SK-N-SH (cell line): ENCODE data around the gene GGA2. TPM values are rescaled to one million over a fixed set of nuclear protein-coding genes. Genes with fewer than 3 reads are reported as not detected.

ENCODE experiments used
- CTCF ChIA-PET: fragments of 300-600, 350-600 bp; formaldehyde crosslinking; extraction: SDS; loops from one replicate; lab custom pipeline; 2021; lab: Yijun Ruan, JAX
- POLR2A ChIA-PET: fragments of 350-600 bp; sonication (Branson Sonifier 250); formaldehyde crosslinking; extraction: SDS; loops from one replicate; lab custom pipeline; 2020; ENCODE audit warnings: antibody characterized with exemption, inconsistent platforms; lab: Yijun Ruan, JAX
- DNase-seq: peaks from one replicate; pipeline ENCODE4 v3.0.0; 2012
- H2AFZ ChIP-seq: fragments of 200-600 bp; sonication (generic); 2 replicates; pipeline ENCODE4 v1.8.1; 2016; ENCODE audit warnings: antibody characterized with exemption, mild to moderate bottlenecking, low read depth
- H3F3A ChIP-seq: fragments of 200-600 bp; sonication (generic); replicated peaks from 2 replicates; pipeline ENCODE3; 2016; ENCODE audit warnings: antibody characterized with exemption, mild to moderate bottlenecking; ENCODE audit not compliant: insufficient read depth
- H3K27ac ChIP-seq, 2 experiments: fragments of 200-500 bp in 1 of 2; fragments of 200-600 bp in 1 of 2; sonication (Bioruptor generic) in 1 of 2; sonication (generic), shearing (Covaris generic) in 1 of 2; 2 replicates each; pipeline versions ENCODE4 v1.5.1 to v1.6.1; 2014 to 2016; ENCODE audit warnings: low read depth in 2 of 2, inconsistent platforms in 1 of 2, low read length in 1 of 2, mild to moderate bottlenecking in 1 of 2, mixed read lengths in 1 of 2
- H3K27me3 ChIP-seq: fragments of 200-600 bp; sonication (generic), shearing (Covaris generic); 2 replicates; pipeline ENCODE4 v1.6.1; 2016; ENCODE audit warnings: mixed run types; ENCODE audit not compliant: insufficient read depth
- H3K36me3 ChIP-seq, 2 experiments: fragments of 200-500 bp in 1 of 2; fragments of 200-600 bp in 1 of 2; sonication (Bioruptor generic) in 1 of 2; sonication (generic) in 1 of 2; replicated peaks in 1 of 2; 2 replicates each; pipeline versions ENCODE3 to v1.5.1; 2014 to 2016; ENCODE audit warnings: low read length in 1 of 2, mild to moderate bottlenecking in 1 of 2; ENCODE audit not compliant: insufficient read depth in 2 of 2, control insufficient read depth in 1 of 2
- H3K4me1 ChIP-seq, 2 experiments: fragments of 200-500 bp in 1 of 2; fragments of 200-600 bp in 1 of 2; sonication (Bioruptor generic) in 1 of 2; sonication (generic), shearing (Covaris generic) in 1 of 2; 2 replicates each; pipeline versions ENCODE4 v1.5.1 to v1.6.1; 2014 to 2016; ENCODE audit warnings: low read depth in 1 of 2, low read length in 1 of 2, mixed run types in 1 of 2; ENCODE audit not compliant: insufficient read depth in 2 of 2, control insufficient read depth in 1 of 2
- H3K4me2 ChIP-seq: fragments of 200-600 bp; sonication (generic), shearing (Covaris generic); 2 replicates; pipeline ENCODE4 v1.6.1; 2017; ENCODE audit warnings: mixed run types
- H3K4me3 ChIP-seq, 2 experiments: fragments of 200-500 bp in 1 of 2; fragments of 200-600 bp in 1 of 2; sonication (Bioruptor generic) in 1 of 2; sonication (generic), shearing (Covaris generic) in 1 of 2; 2 replicates each; pipeline versions ENCODE4 v1.5.1 to v1.8.1; 2014 to 2016; ENCODE audit warnings: low read depth in 2 of 2, inconsistent platforms in 1 of 2, low read length in 1 of 2, mild to moderate bottlenecking in 1 of 2, mixed read lengths in 1 of 2, moderate library complexity in 1 of 2
- H3K79me2 ChIP-seq: fragments of 200-600 bp; sonication (generic); 2 replicates; pipeline ENCODE4 v1.8.1; 2017; ENCODE audit warnings: mild to moderate bottlenecking; ENCODE audit not compliant: insufficient read depth
- H3K9ac ChIP-seq: fragments of 200-600 bp; sonication (generic); 2 replicates; pipeline ENCODE4 v1.6.1; 2017; ENCODE audit warnings: mixed run types
- H3K9me2 ChIP-seq: fragments of 200-600 bp; sonication (generic); 2 replicates; pipeline ENCODE4 v1.6.1; 2017; ENCODE audit warnings: mixed run types
- H3K9me3 ChIP-seq: fragments of 200-600 bp; sonication (generic); 2 replicates; pipeline ENCODE4 v1.6.1; 2017; ENCODE audit warnings: mixed run types, mild to moderate bottlenecking, moderate library complexity
- H4K20me1 ChIP-seq: fragments of 200-600 bp; sonication (generic); 2 replicates; pipeline ENCODE4 v1.6.1; 2017; ENCODE audit warnings: mild to moderate bottlenecking, mixed run types; ENCODE audit not compliant: insufficient read depth
- CHD2 ChIP-seq: fragments of 150-350 bp; IDR thresholded peaks from 2 replicates; pipeline ENCODE4 v1.6.1; 2018; ENCODE audit warnings: low read length; ENCODE audit not compliant: partially characterized antibody
- CTCF ChIP-seq: fragments of 200-600 bp; sonication (generic); IDR thresholded peaks from 2 replicates; pipeline ENCODE4 v1.6.1; 2017; ENCODE audit warnings: antibody characterized with exemption, mild to moderate bottlenecking, moderate library complexity
- ELF1 ChIP-seq: IDR thresholded peaks from 2 replicates; pipeline ENCODE4 v1.4.0; 2012
- EP300 ChIP-seq, 2 experiments: IDR thresholded peaks; 2 replicates each; pipeline versions ENCODE4 v1.4.0 to v1.6.1; 2012; ENCODE audit warnings: borderline replicate concordance in 1 of 2, low read depth in 1 of 2, low read length in 1 of 2
- EZH2phosphoT487 ChIP-seq: fragments of 200-600 bp; sonication (generic); IDR thresholded peaks from 2 replicates; pipeline ENCODE4 v1.6.1; 2017; ENCODE audit warnings: low read depth, mixed run types, mild to moderate bottlenecking, antibody characterized with exemption, moderate library complexity, borderline replicate concordance
- FOXJ3 ChIP-seq: sonication (generic); formaldehyde crosslinking; IDR thresholded peaks from 2 replicates; pipeline ENCODE4 v1.5.1; 2020; ENCODE audit warnings: mild to moderate bottlenecking, missing genetic modification reagents
- FOXM1 ChIP-seq: IDR thresholded peaks from 2 replicates; pipeline ENCODE4 v1.4.0; 2012; ENCODE audit warnings: low read depth, mild to moderate bottlenecking
- GATA2 ChIP-seq: sonication (generic); formaldehyde crosslinking; IDR thresholded peaks from 2 replicates; pipeline ENCODE4 v1.5.0; 2020; ENCODE audit warnings: mild to moderate bottlenecking, missing genetic modification reagents
- IRF3 ChIP-seq: fragments of 150-350 bp; IDR thresholded peaks from 2 replicates; pipeline ENCODE4 v1.6.1; 2016; ENCODE audit warnings: mild to moderate bottlenecking, low read depth, low read length
- MAX ChIP-seq: IDR thresholded peaks from 2 replicates; pipeline ENCODE4 v1.4.0; 2012; ENCODE audit warnings: low read depth
- MEF2A ChIP-seq: IDR thresholded peaks from 2 replicates; pipeline ENCODE4 v1.4.0; 2012; ENCODE audit warnings: low read depth, borderline replicate concordance
- MXI1 ChIP-seq: IDR thresholded peaks from 2 replicates; pipeline ENCODE4 v1.6.1; 2012; ENCODE audit warnings: mild to moderate bottlenecking, low read depth, low read length, improper control_type of control experiment
- NFIC ChIP-seq: IDR thresholded peaks from 2 replicates; pipeline ENCODE4 v1.4.0; 2012; ENCODE audit warnings: borderline replicate concordance
- POLR2AphosphoS5 ChIP-seq: IDR thresholded peaks from 2 replicates; pipeline ENCODE4 v1.6.1; 2012; ENCODE audit warnings: low read depth, low read length
- RAD21 ChIP-seq: IDR thresholded peaks from 2 replicates; pipeline ENCODE4 v1.6.1; 2012; ENCODE audit warnings: mild to moderate bottlenecking, low read length
- REST ChIP-seq: IDR thresholded peaks from 2 replicates; pipeline ENCODE4 v1.6.1; 2012; ENCODE audit warnings: mild to moderate bottlenecking, low read depth, low read length, moderate library complexity
- SIN3A ChIP-seq: IDR thresholded peaks from 2 replicates; pipeline ENCODE4 v1.6.1; 2012; ENCODE audit warnings: low read depth, mild to moderate bottlenecking, low read length, moderate library complexity, borderline replicate concordance
- SMC3 ChIP-seq: IDR thresholded peaks from 2 replicates; pipeline ENCODE4 v1.6.1; 2012; ENCODE audit warnings: low read depth, low read length, improper control_type of control experiment
- TAF1 ChIP-seq: IDR thresholded peaks from 2 replicates; pipeline ENCODE4 v1.6.1; 2012; ENCODE audit warnings: low read depth, mild to moderate bottlenecking, low read length, moderate library complexity, borderline replicate concordance
- TCF12 ChIP-seq: IDR thresholded peaks from 2 replicates; pipeline ENCODE4 v1.4.0; 2012
- WGBS: methylation state at CpG from one replicate; pipeline ENCODE4 v1.1.6; 2017; ENCODE audit warnings: low lambda C conversion rate; 5-methylcytosine and 5-hydroxymethylcytosine counted together
- polyA plus RNA-seq, 3 experiments: library from polyadenylated mRNA; depleted of rRNA; stranded (reverse); fragments of >200 nt; gene quantifications; 2 replicates each; pipeline ENCODE4 v1.2.3, GENCODE V29; 2012
- TF ChIP-seq, protein P1 (sequence below): IDR thresholded peaks from 2 replicates; pipeline ENCODE4; 2012
- TF ChIP-seq, protein P2 (sequence below): IDR thresholded peaks from 2 replicates; pipeline ENCODE4 v1.4.0; 2012; ENCODE audit warnings: low read depth, borderline replicate concordance

Gene GGA2
- polyA plus RNA-seq, 1 of the 3 experiments (the other 2 are of a cell fraction) = 23.4 TPM

DNA sequence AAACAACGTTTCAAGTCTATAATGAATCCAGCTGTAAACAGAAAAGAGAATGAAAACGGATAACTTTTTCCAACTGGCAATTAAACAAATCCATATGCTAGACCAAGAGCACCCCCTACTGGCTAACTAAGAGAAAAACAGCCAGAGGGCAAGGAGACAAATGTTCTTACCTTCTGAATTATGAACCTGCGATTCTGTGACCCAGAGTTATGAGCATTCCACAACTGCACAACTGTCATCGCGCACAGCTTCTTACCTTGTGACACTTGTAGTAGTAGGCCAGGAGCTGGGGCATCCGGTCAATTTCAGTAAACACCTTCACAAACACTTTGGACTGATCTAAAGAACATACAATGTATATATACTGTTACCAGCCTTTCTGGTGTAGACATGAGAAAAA is 75.9 kb downstream of the GGA2 start:
- Histone ChIP-seq H3K4me1 (no peaks in the 10 kb centered on the region), H3K27me3 (no peaks in the 10 kb centered on the region), H3F3A (peaks cover 3% of the 10 kb centered on the region), H3K79me2 (no peaks in the 10 kb centered on the region), H3K27ac (no peak overlapping the region), H3K36me3 (peaks cover 17 to 53% of the 10 kb centered on the region in 2 experiments), H3K9me3 (no peaks in the 10 kb centered on the region), H3K4me2 (no peak overlapping the region), H3K4me3 (peak overlapping the region in 1 of 2 experiments; percentile 26; a peak in 1 of 4 replicates), H4K20me1 (peaks cover 9% of the 10 kb centered on the region; the same call in 1 of the 2 replicates), H3K9ac (no peak overlapping the region), H3K9me2 (no peaks in the 10 kb centered on the region), H2AFZ (no peak overlapping the region)
- ChIA-PET CTCF (interaction anchor here (0.7 to 7.9 kb wide), 67 partner anchors 9 to 537 kb away, joined by 3 to 290 read pairs (median 4); partner anchors contain the start of genes COG7 and SCNN1G), POLR2A (no interaction called here)
- TF ChIP-seq SIN3A (no peak), MAX (no peak), FOXM1 (no peak), FOXJ3 (CRISPR knock-in tag) (no peak), MXI1 (no peak), POLR2AphosphoS5 (no peak), RAD21 (peak; percentile 89), NFIC (no peak), CTCF (peak; percentile 96), EP300 (IDR thresholded peaks at IDR 0.05; ENCODE audit: borderline replicate concordance in 1 of 2, low read depth in 1 of 2, low read length in 1 of 2) (no peak), MEF2A (no peak), REST (no peak), GATA2 (CRISPR knock-in tag) (no peak), IRF3 (no peak), TCF12 (peak; percentile 32; the same call in 1 of the 2 replicates), SMC3 (peak; percentile 60), CHD2 (no peak), TAF1 (no peak), ELF1 (no peak), EZH2phosphoT487 (no peak)
- TF ChIP-seq, protein P1, sequence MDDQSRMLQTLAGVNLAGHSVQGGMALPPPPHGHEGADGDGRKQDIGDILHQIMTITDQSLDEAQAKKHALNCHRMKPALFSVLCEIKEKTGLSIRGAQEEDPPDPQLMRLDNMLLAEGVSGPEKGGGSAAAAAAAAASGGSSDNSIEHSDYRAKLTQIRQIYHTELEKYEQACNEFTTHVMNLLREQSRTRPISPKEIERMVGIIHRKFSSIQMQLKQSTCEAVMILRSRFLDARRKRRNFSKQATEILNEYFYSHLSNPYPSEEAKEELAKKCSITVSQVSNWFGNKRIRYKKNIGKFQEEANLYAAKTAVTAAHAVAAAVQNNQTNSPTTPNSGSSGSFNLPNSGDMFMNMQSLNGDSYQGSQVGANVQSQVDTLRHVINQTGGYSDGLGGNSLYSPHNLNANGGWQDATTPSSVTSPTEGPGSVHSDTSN = no peak
- TF ChIP-seq, protein P2, sequence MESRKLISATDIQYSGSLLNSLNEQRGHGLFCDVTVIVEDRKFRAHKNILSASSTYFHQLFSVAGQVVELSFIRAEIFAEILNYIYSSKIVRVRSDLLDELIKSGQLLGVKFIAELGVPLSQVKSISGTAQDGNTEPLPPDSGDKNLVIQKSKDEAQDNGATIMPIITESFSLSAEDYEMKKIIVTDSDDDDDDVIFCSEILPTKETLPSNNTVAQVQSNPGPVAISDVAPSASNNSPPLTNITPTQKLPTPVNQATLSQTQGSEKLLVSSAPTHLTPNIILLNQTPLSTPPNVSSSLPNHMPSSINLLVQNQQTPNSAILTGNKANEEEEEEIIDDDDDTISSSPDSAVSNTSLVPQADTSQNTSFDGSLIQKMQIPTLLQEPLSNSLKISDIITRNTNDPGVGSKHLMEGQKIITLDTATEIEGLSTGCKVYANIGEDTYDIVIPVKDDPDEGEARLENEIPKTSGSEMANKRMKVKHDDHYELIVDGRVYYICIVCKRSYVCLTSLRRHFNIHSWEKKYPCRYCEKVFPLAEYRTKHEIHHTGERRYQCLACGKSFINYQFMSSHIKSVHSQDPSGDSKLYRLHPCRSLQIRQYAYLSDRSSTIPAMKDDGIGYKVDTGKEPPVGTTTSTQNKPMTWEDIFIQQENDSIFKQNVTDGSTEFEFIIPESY = no peak
- WGBS = 17% methylated on average over 6 of the region's 6 CpGs
- peak; percentile 61 for DNase-seq
